ENCODE measurements around the gene ARL13A.
"Not testable (repeated sequence)": the region's sequence is repeated elsewhere in the genome, so short reads cannot be mapped to it uniquely, and the experiment has no call there.

The ARL13A gene

DNA sequence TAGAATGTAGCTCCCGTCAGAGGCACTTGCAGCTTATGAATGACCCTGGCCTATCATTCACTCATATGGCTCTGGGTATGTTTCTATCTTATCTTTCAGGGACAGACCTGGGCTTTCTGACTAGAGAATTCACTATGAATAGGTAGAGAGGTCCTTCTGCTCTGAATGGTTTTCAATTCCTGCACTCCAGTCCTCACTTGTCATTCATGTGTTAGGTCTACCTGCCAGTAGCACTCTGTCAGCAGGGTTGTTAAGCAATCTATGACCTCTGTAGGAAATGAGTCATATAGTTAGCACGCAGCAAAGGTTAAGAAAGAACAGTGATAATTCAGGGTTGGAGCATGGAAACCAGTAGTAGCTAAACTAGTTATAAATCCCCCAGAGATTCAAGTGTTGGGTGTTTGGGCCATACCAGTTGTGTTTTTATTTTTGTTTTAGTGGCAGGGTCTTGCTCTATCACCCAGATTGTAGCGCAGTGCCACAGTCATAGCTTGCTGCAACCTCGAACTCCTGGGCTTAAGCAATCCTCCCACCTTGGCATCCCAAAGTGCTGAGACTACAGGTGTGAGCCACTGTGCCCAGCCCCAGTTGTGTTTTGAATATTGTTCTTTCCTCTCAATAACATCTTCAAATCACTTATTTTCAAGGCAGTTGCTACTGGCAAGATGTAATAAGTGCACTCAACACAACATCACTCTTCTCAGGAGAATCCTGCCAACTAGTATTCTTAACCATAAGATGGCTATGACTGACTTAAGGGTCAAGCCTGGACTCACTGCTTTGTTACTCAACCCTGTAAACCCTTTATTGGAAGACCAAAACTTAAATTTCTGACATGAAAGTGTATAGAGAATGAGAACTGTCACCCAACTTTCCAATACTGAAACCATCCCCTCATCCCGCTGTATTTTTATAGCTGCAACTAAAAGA is 25.1 kb downstream of the ARL13A start:
- DNase-seq: no peak

DNA sequence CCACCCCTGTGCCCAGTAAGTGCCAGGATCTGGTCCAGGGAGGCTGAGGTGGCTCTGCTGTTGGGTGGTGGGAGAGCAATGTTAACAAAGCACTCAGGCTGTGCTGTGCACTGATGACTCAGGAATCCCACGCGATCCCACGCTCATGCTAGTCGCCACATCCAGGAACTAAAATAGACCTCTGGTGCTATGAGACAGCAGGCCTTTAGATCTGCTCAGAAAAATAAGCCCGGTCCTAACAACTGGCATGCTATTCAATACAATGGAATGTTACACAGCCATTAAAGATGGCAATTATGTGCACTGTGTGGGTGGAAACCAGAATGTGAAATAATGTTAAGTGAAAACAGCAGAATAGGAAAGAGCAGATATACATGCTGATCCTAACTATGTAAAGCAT is 26.0 kb downstream of the ARL13A start:
- no peak for DNase-seq

DNA sequence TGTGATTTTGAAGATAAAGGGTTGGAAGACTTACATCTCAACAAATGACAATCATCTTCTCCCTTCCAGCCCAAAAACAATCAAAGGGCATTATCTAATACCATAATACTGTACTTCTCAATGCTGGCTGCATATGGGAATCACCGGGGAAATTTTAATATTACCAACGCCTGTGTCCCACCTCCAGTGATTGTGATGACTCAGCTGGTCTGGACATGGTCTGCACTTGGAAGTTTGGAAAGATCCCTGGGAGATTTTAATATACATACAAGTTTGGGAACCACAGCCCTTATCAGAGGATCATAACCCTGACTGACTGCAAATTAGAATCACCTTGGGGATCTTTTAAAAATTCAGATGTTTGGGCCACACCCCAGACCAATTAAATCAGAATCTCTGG is 29.9 kb downstream of the ARL13A start:
- no peak for DNase-seq

DNA sequence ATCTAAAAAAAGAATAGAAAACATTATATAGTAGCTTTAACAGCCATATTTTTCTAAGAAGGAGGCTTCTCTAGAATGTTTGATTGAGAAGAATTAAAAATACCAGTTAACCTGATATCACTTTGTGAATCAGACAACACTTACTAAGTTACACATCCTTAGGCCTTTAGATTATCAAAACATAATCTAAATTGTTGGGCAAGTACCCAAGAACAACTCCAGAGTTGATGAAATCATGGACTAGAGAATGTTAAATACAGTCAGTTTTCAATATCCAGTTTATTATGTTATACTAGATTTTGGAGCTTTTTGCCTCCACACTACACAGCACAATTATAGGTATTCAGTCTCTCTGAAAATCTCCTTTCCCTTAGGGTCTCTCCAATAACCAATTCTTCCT is 39.6 kb downstream of the ARL13A start:
- no peak for DNase-seq

DNA sequence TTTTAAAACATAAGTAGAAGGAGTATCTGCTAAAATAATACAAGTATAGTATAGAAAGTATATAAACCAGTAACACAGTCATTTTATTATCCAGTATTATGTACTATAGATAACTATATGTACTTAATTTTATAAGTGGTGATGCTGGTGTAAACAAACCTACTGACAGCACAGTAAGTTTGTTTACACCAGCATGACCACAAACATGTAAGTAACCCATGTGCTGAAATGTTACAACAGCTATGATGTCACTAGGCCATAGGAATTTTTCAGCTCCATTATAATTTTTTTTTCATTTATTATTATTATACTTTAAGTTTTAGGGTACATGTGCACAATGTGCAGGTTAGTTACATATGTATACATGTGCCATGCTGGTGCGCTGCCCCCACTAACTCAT is 42.5 kb downstream of the ARL13A start:
- not testable (repeated sequence) for DNase-seq

DNA sequence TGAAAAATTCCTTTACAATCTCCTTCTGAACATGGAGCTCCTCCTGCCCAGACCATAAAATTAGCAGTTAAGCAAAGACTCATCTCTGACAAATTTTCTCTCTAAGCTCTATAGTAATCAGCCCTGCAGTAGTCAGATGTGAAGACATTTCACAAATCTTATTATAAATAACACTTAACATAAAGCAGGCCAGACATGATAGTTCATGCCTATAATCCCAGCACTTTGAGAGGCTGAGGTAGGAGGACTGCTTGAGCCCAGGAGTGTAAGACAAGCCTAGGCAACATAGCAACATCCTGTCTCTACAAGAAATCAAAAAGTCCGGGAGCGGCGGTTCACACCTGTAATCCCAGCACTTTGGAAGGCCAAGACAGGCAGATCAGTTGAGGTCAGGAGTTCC is 52.5 kb downstream of the ARL13A start:
- no peak for DNase-seq

DNA sequence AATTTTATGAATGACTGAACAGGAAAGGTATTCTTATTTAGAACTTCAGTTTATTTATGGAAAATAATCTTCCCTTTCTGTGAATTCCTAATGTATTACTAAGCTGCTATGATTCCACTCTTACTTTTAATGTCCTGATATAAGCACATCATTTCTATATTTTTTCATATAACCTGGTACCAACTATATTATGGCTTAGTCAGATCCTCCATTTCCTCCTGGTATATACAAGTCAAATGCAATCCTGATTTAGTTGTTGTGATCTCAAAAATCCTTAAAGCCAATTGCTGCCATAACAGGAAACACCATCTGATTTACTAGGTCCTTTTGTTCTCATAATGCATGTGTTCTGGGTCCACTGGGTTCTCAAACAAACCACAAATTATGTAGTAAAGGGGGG is 55.6 kb downstream of the ARL13A start:
- DNase-seq: no peak

DNA sequence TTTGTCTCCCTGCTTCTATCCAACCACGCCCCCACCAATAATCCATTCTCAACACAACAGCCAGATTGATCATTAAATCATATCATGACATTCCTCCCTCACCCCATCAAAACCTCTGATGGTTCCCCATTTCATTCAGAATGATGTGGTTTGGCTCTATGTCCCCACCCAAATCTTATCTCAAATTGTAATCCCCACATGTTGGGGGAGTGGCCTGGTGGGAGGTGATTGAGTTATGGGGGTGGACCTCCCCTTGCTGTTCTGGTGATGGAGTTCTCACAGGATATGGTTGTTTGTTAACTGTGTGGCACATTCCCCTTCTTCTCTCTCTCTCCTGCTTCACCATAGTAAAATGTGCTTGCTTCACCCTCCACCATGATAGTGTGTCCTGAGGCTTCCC is 59.1 kb downstream of the ARL13A start:
- DNase-seq: no peak

DNA sequence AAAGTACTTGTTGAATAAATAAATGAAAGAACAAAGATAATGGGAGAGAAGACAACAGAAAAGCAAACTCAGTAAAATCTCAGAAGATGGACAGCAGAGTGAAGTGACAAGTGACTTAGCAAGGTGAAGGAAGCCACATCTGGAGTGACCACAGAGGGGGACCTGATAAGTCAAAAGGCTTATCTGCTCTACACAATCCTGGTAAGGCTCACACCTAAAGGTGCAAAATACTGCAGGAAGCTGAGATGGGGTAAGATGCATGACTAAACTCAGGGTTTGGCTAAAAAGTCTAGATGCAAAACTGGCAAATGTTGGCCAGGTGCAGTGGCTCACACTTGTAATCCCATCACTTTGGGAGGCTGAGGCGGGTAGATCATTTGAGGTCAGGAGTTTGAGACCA is 60.2 kb downstream of the ARL13A start:
- no peak for DNase-seq

DNA sequence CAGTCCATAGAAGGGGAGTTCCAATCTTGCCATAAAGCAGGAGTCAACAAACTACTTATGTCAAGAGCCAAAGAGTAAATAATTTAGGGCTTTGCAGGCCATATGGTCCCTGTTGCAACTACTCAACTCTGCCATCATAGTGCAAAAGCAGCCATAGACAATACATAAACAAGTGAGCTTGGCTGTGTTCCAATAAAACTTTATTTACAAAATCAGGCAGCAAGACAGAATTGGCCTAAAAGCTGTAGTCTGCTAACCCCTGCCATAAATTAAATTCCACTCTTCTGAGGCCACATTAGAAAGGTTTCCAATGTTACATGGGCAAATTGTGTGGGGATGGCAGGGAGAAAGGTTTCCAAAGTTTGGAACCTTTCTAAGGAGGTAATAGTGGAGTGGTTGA is 67.7 kb downstream of the ARL13A start:
- DNase-seq: no peak

DNA sequence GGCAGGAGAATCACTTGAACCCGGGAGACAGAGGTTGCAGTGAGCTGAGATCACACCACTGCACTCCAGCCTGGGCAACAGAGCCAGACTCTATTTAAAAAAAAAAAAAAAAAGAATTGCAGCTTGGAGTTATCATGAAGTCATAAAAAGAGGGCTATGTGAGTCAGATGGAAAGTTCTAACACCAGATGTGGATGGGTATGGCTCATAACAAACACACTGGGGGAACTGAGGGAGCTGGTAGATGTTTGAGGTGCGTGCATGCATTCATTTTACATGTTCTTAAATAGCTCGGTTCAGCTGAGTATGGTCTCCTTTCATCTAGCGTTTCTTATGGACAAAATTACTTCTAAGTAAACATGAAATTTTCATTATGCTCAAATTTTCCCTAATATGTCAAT is 70.7 kb downstream of the ARL13A start:
- DNase-seq: no peak

Measured in left hindlimb (tissue), 1 donor.